H1 (cell line): ENCODE measurements around the gene COMT. TPM values are rescaled to one million over a fixed set of nuclear protein-coding genes. Genes with fewer than 3 reads are reported as not detected.

ENCODE experiments used
- RAD21 ChIP-seq, 2 experiments: IDR thresholded peaks in 1 of 2; conservative IDR thresholded peaks in 1 of 2; 2 replicates each; pipeline ENCODE4 v1.6.1; 2011; ENCODE audit warnings: low read depth in 2 of 2, low read length in 2 of 2, improper control_type of control experiment in 1 of 2, inconsistent platforms in 1 of 2, mild to moderate bottlenecking in 1 of 2, moderate library complexity in 1 of 2
- SIRT6 ChIP-seq: IDR thresholded peaks from one replicate; pipeline ENCODE4 v1.7.1; 2012; ENCODE audit warnings: low read length, inconsistent platforms
- polyA plus RNA-seq, 7 experiments: library from polyadenylated mRNA; depleted of rRNA in 3 of 7; stranded (reverse) in 5 of 7; unstranded in 2 of 7; fragments of >200 nt in 5 of 7; fragments of 200-250 nt in 2 of 7; gene quantifications; 1 replicate in 5 of 7; 2 replicates in 1 of 7; 4 replicates in 1 of 7; pipeline versions ENCODE4 v1.2.1 to v1.2.3, GENCODE V29; 2011 to 2013; ENCODE audit warnings: missing spikeins in 2 of 7, mixed read lengths in 2 of 7
- total RNA-seq: library from RNA; stranded (reverse); fragmentation: NEBNext Ultra II Directional; extraction: Animal tissue kit (Norgen Biotek cat#: 25700); gene quantifications from 2 replicates; pipeline ENCODE4 v1.2.1, GENCODE V29; 2021
- TF ChIP-seq, protein P1 (sequence below): IDR thresholded peaks from 2 replicates; pipeline ENCODE4 v1.6.1; 2012; ENCODE audit warnings: low read length, inconsistent platforms

COMT gene
- total and polyA plus RNA-seq, 2 of the 8 experiments (the other 6 are each of a cell fraction or from before 2014, with no cell fraction given): 15.2 to 33.7 TPM

DNA sequence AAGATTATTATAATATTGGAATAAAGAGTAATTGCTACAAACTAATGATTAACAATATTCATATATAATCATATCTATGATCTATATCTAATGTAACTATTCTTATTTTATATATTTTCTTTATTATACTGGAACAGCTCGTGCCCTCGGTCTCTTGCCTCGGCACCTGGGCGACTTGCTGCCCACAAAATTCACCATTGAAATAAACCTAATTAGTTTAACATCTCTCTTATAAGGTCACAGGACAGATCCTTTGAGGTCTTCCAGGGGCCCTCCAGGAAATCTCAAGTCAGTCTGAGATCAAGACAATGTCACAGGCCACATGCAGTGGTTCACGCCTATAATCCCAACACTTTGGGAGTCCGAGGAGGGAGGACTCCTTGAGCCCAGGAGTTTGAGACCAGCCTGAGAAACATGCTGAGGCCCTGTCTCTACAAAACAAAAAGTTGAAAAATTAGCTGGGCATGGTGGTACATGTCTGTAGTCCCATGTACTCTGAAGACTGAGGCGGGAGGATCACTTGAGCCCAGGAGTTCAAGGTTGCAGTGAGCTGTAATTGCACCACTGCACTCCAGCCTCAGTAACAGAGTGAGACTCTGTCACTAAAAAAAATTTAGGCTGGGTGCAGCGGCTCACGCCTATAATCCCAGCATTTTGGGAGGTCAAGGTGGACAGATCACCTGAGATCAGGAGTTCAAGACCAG, 6.6 kb downstream of the COMT start (continued):
- TF ChIP-seq RAD21 (IDR thresholded peaks at IDR 0.05 in 1 of 2, conservative IDR thresholded peaks at IDR 0.05 in 1 of 2; ENCODE audit: low read depth in 2 of 2, low read length in 2 of 2) (no peak), SIRT6 (no peak)
- TF ChIP-seq, protein P1, sequence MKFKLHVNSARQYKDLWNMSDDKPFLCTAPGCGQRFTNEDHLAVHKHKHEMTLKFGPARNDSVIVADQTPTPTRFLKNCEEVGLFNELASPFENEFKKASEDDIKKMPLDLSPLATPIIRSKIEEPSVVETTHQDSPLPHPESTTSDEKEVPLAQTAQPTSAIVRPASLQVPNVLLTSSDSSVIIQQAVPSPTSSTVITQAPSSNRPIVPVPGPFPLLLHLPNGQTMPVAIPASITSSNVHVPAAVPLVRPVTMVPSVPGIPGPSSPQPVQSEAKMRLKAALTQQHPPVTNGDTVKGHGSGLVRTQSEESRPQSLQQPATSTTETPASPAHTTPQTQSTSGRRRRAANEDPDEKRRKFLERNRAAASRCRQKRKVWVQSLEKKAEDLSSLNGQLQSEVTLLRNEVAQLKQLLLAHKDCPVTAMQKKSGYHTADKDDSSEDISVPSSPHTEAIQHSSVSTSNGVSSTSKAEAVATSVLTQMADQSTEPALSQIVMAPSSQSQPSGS: no peak
